ENCODE data around the gene FMNL2. TPM values are rescaled to one million over a fixed set of nuclear protein-coding genes. Genes with fewer than 3 reads are reported as not detected.

The FMNL2 gene
- total RNA-seq, 4 donors from 2014 or later, result 5.8 to 19.8 (median 16.9) TPM

DNA sequence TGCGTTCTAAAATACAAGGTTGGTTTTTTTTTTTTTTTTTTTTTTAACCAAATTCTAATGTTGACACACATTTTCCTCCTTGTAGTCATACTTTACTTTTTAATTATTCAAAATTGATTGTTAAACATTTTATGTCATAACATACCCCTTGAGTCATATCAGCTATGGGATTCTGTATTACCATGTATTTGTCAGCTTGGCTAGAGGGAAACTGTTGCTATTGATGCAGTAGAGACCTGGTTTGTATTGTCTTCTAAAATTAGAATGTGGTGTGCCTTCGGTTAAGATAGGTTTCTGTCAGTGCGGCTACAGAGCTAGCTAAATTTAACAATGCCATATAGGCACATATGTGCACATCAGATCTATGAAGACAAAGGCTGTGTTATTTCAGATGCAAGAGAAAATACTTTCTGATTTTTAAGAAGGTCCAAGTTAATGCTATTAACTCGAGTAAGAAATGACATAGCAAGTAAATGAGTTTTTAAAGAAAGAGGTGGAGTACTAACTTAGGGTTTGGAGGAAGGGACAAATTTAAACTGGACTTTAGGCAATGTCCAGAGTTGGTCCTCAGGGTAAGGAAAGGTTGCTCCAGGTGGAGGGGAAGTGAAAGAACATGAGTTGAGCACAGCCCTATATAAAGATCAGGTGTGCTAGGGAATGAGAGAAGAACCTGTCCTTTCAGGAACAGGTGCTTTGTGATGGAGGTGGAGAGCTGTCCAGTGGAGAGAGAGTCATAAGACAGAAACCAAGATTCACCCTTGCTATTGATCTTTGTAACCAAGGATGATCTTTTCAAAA, 230.0 kb downstream of the FMNL2 start:
- intact Hi-C loops (cut with DNase I), result no loop called here
- Histone ChIP-seq H3K27ac (no peak overlapping the region), H3K9me3 (no peaks in the 10 kb centered on the region), H3K4me3 (no peak overlapping the region), H3K36me3 (peaks cover 0 to 8% (median 0%) of the 10 kb centered on the region in 3 donors), H3K27me3 (peaks cover 0 to 40% (median 0%) of the 10 kb centered on the region in 4 donors), H3K4me1 (no peaks in the 10 kb centered on the region)
- no peak for DNase-seq
- 87 to 89% methylated on average over 4 of the region's 4 CpGs for WGBS, 2 donors
- TF ChIP-seq, protein P1, sequence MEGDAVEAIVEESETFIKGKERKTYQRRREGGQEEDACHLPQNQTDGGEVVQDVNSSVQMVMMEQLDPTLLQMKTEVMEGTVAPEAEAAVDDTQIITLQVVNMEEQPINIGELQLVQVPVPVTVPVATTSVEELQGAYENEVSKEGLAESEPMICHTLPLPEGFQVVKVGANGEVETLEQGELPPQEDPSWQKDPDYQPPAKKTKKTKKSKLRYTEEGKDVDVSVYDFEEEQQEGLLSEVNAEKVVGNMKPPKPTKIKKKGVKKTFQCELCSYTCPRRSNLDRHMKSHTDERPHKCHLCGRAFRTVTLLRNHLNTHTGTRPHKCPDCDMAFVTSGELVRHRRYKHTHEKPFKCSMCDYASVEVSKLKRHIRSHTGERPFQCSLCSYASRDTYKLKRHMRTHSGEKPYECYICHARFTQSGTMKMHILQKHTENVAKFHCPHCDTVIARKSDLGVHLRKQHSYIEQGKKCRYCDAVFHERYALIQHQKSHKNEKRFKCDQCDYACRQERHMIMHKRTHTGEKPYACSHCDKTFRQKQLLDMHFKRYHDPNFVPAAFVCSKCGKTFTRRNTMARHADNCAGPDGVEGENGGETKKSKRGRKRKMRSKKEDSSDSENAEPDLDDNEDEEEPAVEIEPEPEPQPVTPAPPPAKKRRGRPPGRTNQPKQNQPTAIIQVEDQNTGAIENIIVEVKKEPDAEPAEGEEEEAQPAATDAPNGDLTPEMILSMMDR (IDR thresholded peaks at IDR 0.05), result no peak
- TF ChIP-seq POLR2A (IDR thresholded peaks at IDR 0.05), result no peak

DNA sequence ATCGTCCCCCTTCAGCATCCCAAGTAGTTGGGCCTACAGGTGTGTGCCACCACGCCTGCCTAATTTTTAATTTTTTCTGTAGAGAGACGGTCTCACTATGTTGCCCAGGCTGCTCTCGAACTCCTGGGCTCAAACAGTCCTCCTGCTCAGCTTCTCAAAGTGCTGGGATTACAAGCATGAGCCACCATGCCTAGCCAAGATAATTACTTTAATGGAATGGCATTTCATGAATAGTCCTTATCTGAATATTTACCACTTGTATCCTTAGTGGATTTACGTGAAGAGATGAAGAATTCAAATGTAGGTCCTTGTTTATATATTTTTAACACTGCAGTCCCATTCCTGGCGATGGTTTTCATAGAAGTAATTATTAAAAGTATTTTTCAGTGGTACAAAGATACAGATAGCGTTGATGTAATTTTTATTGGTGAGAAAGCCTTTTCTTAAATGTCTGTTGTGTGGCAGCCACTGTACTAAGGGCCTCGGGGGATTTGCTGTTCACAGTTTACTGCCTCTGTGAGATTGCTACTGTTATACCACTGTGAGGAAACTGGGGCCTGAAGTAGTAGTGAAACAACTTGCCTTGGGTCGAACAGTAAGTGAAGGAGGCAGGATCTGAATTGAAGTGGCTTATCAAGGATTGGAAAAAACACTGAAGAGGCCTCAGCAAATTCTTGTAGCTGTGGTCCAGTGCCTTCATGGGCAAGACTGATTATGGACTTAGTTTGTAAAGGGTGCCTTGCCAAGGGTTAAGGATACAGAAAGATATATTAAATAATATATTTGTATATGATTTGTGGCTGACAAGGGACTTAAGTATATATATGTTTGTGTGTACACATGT, 231.1 kb downstream of the FMNL2 start:
- Histone ChIP-seq H3K27ac (no peak overlapping the region), H3K27me3 (peaks cover 0 to 48% (median 0%) of the 10 kb centered on the region in 4 donors), H3K4me3 (no peak overlapping the region), H3K36me3 (peaks cover 0 to 3% (median 0%) of the 10 kb centered on the region in 3 donors), H3K4me1 (peaks cover 0 to 7% (median 4%) of the 10 kb centered on the region in 3 donors), H3K9me3 (no peaks in the 10 kb centered on the region)
- TF ChIP-seq, protein P1 (IDR thresholded peaks at IDR 0.05), result no peak
- no peak for TF ChIP-seq POLR2A (IDR thresholded peaks at IDR 0.05)
- intact Hi-C loops (cut with DNase I), result no loop called here
- 85 to 91% methylated on average over 9 of the region's 9 CpGs for WGBS, 2 donors
- no peak for DNase-seq

DNA sequence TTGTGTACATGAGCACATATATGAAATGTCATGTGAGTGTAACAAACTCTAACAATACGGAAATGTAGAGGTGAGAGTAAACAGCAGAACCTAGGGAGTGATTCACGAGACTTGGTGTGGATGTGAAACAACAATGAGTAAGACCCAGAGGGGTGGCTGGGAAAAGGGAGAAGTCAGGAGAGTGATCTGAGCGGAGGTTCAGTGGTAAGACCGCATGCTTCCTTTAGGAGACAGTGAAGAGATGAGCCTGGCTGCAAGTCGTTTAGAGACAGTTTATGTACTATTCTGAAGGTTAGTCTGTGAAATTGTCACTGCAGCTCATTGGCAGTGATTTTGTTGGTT, 231.7 kb downstream of the FMNL2 start:
- no peaks in the 10 kb centered on the region for H3K36me3 ChIP-seq
- H3K4me3 ChIP-seq, result no peak overlapping the region
- intact Hi-C loops (cut with DNase I), result no loop called here
- TF ChIP-seq, protein P1 (IDR thresholded peaks at IDR 0.05), result no peak
- no peak for TF ChIP-seq POLR2A (IDR thresholded peaks at IDR 0.05)
- no peaks in the 10 kb centered on the region for H3K9me3 ChIP-seq
- peaks cover 0 to 48% (median 0%) of the 10 kb centered on the region in 4 donors for H3K27me3 ChIP-seq
- no peak for DNase-seq
- no peak overlapping the region for H3K27ac ChIP-seq
- WGBS, 2 donors, result 73 to 90% methylated on average over 5 of the region's 5 CpGs
- H3K4me1 ChIP-seq, result peaks cover 0 to 13% (median 4%) of the 10 kb centered on the region in 3 donors

DNA sequence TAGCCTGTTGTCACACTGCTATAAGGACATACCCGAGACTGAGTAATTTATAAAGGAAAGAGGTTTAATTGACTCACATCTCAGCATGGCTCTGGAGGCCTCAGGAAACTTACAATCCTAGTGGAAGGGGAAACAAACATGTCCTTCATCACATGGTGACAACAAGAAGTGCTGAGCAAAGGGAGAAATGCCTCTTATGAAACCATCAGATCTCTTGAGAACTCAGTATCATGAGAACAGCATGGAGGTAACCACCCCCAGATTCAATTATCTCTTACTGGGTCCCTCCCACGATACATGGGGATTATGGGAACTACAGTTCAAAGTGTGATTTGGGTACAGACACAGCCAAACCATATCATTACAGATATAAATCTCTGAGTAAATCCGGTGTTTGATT, 233.6 kb downstream of the FMNL2 start:
- 88 to 93% methylated on average over 3 of the region's 3 CpGs for WGBS, 2 donors
- peaks cover 0 to 66% (median 0%) of the 10 kb centered on the region in 4 donors for H3K27me3 ChIP-seq
- H3K27ac ChIP-seq, result no peak overlapping the region
- DNase-seq, result no peak
- H3K9me3 ChIP-seq, result no peaks in the 10 kb centered on the region
- intact Hi-C loops (cut with DNase I), result no loop called here
- TF ChIP-seq POLR2A (IDR thresholded peaks at IDR 0.05), result no peak
- TF ChIP-seq, protein P1 (IDR thresholded peaks at IDR 0.05), result no peak
- no peak overlapping the region for H3K4me3 ChIP-seq
- no peaks in the 10 kb centered on the region for H3K36me3 ChIP-seq
- peaks cover 0 to 22% (median 4%) of the 10 kb centered on the region in 3 donors for H3K4me1 ChIP-seq

DNA sequence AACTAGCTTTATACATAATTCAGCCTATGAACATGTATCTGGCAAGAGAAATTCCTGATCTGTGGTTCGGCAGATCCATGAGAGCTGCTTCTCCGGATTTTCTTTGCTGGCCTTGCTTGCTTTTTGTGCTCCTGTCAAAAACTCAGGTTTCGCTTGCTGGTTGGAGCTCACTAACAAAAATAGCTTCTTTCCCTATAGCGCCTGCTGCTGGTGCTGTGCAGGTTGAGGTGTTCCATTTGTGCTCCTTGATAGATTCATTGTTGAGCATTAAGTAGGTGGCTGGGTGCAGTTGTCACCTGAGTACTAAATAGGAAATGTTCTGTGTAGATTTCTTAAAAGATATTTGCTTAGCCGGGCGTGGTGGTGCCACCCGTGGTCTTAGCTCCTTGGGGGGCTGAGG, 234.2 kb downstream of the FMNL2 start:
- Histone ChIP-seq H3K9me3 (no peaks in the 10 kb centered on the region), H3K27ac (no peak overlapping the region), H3K36me3 (no peaks in the 10 kb centered on the region), H3K4me1 (peaks cover 0 to 22% (median 4%) of the 10 kb centered on the region in 3 donors), H3K27me3 (peaks cover 0 to 72% (median 0%) of the 10 kb centered on the region in 4 donors), H3K4me3 (no peak overlapping the region)
- TF ChIP-seq POLR2A (IDR thresholded peaks at IDR 0.05), result no peak
- TF ChIP-seq, protein P1 (IDR thresholded peaks at IDR 0.05), result no peak
- whole genome bisulfite sequencing, 2 donors, result 91 to 93% methylated on average over 5 of the region's 7 CpGs
- DNase-seq, result no peak
- intact Hi-C loops (cut with DNase I), result no loop called here

Measured in esophagus squamous epithelium (tissue), 5 donors.